AG09309 (cell line): ENCODE results near the gene ATG13.

ENCODE experiments used
- DNase-seq: peaks from one replicate; pipeline ENCODE4 v3.0.0-alpha.2; 2010; ENCODE audit warnings: low read depth
- H3K4me3 ChIP-seq: 2 replicates; pipeline ENCODE4 v1.5.1; 2011; ENCODE audit warnings: mild to moderate bottlenecking, low read depth, low read length, moderate library complexity; ENCODE audit not compliant: control insufficient read depth
- TF ChIP-seq, protein P1 (sequence below): IDR thresholded peaks from 2 replicates; pipeline ENCODE4 v1.5.1; 2011; ENCODE audit warnings: mild to moderate bottlenecking, low read depth, low read length, inconsistent platforms; ENCODE audit not compliant: insufficient read depth, control insufficient read depth; ENCODE audit errors: missing control alignments

The ATG13 gene

DNA sequence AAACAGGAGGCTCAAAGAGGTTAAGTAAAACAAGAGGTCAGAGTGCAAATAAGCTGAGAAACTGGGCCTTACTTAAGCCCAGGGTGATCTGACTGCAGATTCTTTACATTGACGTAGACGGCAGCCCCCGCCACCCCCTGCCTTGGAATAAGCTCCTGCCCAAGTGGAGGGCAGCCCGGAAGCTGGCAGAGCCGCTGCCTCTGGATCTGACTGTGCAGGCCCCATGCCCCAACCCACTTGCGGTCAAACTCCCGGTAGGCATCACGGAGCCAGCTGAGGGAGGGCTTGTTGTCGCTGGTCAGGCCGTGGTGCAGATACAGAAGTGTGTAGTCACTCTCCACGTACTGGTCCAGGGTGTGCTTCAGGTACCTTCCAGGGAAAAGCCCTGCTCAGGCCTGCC lies 64.5 kb downstream of the ATG13 start:
- TF ChIP-seq, protein P1, sequence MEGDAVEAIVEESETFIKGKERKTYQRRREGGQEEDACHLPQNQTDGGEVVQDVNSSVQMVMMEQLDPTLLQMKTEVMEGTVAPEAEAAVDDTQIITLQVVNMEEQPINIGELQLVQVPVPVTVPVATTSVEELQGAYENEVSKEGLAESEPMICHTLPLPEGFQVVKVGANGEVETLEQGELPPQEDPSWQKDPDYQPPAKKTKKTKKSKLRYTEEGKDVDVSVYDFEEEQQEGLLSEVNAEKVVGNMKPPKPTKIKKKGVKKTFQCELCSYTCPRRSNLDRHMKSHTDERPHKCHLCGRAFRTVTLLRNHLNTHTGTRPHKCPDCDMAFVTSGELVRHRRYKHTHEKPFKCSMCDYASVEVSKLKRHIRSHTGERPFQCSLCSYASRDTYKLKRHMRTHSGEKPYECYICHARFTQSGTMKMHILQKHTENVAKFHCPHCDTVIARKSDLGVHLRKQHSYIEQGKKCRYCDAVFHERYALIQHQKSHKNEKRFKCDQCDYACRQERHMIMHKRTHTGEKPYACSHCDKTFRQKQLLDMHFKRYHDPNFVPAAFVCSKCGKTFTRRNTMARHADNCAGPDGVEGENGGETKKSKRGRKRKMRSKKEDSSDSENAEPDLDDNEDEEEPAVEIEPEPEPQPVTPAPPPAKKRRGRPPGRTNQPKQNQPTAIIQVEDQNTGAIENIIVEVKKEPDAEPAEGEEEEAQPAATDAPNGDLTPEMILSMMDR: no peak
- H3K4me3 ChIP-seq: no peak overlapping the region
- DNase-seq: no peak

DNA sequence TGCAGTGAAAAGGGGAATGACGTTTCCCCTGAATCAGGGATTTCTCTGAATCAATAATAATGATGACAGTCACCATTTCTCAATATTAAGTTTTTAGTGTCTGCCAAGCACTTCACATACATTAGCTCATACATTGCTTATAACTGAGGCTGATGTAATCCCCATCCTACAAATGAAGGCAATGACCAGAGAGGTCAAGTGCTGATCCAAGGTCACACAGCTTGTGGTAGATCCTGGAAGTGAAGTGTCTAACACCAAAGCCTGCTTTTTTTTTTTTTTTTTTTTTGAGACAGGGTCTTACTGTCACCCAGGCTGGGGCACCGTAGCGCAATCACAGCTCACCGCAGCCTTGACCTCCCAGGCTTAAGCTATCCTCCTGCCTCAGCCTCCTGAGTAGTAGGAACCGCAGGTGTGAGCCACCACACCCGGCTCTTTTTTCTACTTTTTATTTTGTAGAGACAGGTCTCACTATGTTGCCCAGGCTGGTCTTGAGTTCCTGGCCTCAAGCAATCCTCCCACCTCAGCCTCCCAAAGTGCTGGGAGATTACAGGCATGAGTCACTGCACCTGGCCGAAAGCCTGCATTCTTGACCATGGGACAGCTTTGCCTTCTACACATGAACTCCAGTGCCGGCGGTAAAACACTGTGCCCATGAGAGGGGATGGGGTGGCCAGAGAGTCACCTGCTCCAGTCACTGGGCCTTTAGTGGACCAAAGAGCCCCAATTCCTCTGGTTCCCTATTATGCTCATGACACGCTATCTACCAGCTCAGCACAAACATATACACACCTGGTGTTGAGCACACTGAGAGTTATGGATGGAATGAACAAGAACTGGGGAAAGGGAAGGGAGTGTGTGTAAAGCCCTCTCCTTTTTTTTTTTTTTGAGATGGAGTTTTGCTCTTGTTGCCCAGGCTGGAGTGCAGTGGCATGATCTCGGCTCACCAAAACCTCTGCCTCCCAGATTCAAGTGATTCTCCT lies 65.7 kb downstream of the ATG13 start:
- no peak for DNase-seq
- TF ChIP-seq, protein P1: no peak
- no peak overlapping the region for H3K4me3 ChIP-seq

DNA sequence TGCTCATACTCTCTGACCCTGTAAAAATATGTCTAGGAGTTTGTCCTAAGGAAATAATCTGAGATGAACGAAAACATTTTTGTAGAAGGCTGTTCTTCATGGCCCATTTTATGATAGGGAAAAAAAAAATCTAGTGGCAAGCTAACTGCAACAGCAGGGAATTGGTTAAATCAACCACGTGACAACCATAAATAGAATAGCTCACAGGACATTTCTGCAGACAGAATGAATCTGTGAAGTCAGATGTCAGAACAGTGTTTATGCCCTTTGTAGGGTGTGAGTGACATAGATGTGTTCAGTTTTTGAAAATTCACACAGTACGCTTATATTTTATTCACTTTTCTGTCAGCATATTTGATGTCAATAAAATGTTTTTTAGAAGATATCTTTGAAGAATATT lies 67.0 kb downstream of the ATG13 start:
- TF ChIP-seq, protein P1: no peak
- no peak for DNase-seq
- no peak overlapping the region for H3K4me3 ChIP-seq

DNA sequence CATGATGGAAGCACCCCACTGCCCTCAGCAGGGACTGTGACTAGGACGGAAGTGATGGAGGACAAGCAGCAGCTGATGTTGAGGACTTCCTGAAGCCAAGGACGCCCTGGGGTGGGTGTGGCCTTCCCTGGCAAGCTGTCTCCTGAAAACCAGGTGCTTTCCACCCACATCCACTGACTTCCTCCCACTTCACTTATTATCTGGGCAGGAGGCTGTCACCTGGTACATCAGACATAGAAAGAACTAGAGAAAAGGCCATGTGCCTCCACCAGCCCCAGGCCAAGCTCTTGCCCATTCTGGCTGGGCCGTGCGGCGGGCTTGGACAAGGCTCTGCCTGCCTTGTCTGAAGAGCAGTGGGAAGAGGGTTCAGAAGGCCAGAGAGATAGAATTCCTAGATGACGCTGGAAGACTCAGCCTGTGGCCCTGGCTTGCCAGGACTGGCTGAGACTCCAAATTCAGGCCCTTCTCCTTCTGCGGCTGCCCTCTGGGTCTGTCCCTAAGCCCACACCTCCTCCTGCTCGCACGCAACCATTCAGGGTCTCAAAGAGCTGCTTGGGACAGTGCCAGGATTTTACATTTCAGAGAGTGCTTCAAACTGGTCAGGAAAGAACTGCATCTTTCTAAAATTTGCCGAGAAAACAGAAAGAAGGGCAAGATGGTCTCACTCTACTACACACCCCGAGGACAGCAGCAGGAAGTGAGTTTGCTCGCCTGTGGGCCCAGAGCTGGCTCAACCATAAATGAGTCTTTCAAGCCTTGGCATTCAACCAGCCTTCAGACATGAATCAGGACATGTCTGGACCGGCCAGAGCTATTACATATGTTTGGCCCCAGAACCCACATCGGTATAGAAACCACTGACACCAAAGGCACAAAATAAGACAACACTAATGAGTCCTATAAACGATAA lies 69.8 kb downstream of the ATG13 start:
- no peak overlapping the region for H3K4me3 ChIP-seq
- TF ChIP-seq, protein P1: no peak
- DNase-seq: peak; percentile 73

DNA sequence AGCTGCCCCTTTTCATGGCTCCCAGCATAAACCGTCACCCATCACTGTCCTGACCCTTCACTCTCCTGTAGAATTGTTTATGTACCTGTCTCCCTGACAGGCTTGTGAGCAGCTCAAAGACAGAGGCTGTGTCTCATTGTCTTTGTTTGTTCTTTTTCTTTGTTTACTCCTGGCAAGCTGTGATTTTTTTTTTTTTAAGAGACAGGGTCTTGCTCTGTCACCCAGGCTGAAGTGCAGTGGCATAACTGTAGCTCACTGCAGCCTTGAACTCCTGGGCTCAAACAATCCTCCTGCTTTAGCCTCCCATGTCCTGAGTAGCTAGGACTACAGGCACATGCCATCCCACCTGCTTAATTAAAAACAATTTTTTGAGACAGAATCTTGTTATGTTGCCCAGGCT lies 73.3 kb downstream of the ATG13 start:
- H3K4me3 ChIP-seq: no peak overlapping the region
- TF ChIP-seq, protein P1: no peak
- DNase-seq: no peak

DNA sequence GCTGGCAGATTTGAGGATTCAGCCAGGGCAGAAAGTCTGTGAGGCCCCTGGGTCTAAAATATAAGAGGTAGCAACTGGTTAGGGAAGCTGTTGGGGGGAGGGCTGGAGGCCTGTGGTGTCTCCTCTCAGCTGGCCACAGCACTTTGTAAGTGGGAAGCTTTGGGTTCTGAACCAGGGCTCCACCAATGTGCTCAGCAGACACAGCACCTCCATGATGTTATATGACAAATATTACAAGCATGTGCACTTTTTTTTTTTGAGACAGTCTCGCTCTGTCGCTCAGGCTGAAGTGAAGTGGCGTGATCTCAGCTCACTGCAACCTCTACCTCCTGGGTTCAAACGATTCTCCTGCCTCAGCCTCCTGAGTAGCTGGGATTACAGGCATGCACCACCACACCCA lies 75.1 kb downstream of the ATG13 start:
- H3K4me3 ChIP-seq: no peak overlapping the region
- TF ChIP-seq, protein P1: no peak
- DNase-seq: no peak
